SU-DHL-6 (cell line): ENCODE measurements around the gene NOX5.

Source experiments
- CTCF ChIP-seq: fragments of 200-600 bp; sonication (generic); IDR thresholded peaks from one replicate; pipeline ENCODE4 v1.5.1; 2017; ENCODE audit warnings: antibody characterized with exemption, mild to moderate bottlenecking, low read length, moderate library complexity; ENCODE audit not compliant: insufficient read depth, poor library complexity, severe bottlenecking
- EZH2phosphoT487 ChIP-seq: fragments of 200-600 bp; sonication (generic), shearing (Covaris generic); conservative IDR thresholded peaks from 2 replicates; pipeline ENCODE4 v1.6.1; 2018; ENCODE audit warnings: mild to moderate bottlenecking, antibody characterized with exemption, low read length, moderate library complexity, mixed read lengths

GRCh38 chr15:69017978-69018377 lies 3.5 kb downstream of the NOX5 start:
- TF ChIP-seq CTCF (no peak), EZH2phosphoT487 (no peak)
